AG04449 (cell line): ENCODE results near the gene C10orf62.
"Not testable (repeated sequence)": the region's sequence is repeated elsewhere in the genome, so short reads cannot be mapped to it uniquely, and the experiment has no call there.

ENCODE experiments used
- CTCF ChIA-PET: fragments of 350-600 bp; formaldehyde crosslinking; extraction: SDS; loops from one replicate; lab custom pipeline; 2021; ENCODE audit warnings: antibody characterized with exemption; lab: Yijun Ruan, JAX
- POLR2A ChIA-PET: fragments of 400-600, 350-600 bp; formaldehyde crosslinking; extraction: SDS; loops from one replicate; lab custom pipeline; 2020; ENCODE audit warnings: antibody characterized with exemption, inconsistent platforms; lab: Yijun Ruan, JAX
- DNase-seq: peaks from one replicate; pipeline ENCODE4 v3.0.0-alpha.2; 2010; ENCODE audit warnings: low read depth, low spot score
- H3K4me3 ChIP-seq: 2 replicates; pipeline ENCODE4 v1.5.1; 2011; ENCODE audit warnings: low read depth, mild to moderate bottlenecking, control low read depth, low read length
- TF ChIP-seq, protein P1 (sequence below): IDR thresholded peaks from one replicate; pipeline ENCODE4 v1.5.1; 2011; ENCODE audit warnings: mild to moderate bottlenecking, moderate library complexity, low read length, control low read depth, inconsistent platforms; ENCODE audit not compliant: insufficient read depth; ENCODE audit errors: missing control alignments

C10orf62 gene

DNA sequence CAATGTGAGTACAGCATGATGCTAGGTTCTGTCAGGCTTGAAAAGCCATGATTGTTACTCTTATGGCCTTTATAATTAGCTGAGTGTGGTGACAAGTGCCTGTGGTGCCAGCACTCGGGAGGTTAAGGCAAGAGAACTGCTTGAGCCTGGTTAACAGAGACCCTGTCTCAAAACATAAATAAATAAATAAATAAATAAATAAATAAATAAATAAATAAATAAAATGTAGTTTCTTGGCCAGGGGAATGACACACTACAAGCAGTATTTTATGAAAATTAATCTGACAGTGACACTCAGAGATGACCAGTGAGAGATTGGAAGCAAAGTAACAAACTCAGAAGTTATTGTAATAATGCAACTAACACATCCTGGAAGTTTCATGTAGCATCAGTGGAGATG is 46.1 kb downstream of the C10orf62 start:
- no peak overlapping the region for H3K4me3 ChIP-seq
- ChIA-PET CTCF (no interaction called here), POLR2A (no interaction called here)
- TF ChIP-seq, protein P1, sequence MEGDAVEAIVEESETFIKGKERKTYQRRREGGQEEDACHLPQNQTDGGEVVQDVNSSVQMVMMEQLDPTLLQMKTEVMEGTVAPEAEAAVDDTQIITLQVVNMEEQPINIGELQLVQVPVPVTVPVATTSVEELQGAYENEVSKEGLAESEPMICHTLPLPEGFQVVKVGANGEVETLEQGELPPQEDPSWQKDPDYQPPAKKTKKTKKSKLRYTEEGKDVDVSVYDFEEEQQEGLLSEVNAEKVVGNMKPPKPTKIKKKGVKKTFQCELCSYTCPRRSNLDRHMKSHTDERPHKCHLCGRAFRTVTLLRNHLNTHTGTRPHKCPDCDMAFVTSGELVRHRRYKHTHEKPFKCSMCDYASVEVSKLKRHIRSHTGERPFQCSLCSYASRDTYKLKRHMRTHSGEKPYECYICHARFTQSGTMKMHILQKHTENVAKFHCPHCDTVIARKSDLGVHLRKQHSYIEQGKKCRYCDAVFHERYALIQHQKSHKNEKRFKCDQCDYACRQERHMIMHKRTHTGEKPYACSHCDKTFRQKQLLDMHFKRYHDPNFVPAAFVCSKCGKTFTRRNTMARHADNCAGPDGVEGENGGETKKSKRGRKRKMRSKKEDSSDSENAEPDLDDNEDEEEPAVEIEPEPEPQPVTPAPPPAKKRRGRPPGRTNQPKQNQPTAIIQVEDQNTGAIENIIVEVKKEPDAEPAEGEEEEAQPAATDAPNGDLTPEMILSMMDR, result no peak
- no peak for DNase-seq

DNA sequence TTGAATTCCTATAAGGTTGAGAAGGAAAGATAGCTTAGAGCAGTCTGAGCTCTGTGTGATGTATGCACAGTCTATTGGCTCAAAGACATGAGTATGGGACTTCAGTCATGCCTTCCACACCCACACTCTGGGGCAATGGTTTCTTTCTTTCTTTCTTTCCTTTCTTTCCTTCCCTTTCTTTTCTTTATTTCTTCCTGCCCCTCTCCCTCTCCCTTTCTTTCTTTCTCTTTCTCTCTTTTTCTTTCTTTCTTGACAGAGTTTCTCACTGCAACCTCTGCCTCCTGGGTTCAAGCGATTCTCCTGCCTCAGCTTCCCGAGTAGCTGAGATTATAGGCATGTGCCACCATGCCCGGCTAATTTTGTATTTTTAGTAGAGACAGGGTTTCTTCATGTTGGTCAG is 49.6 kb downstream of the C10orf62 start:
- not testable (repeated sequence) for DNase-seq, H3K4me3 ChIP-seq
- ChIA-PET POLR2A (interaction anchor here (0.6 kb wide), 1 partner anchor 10 kb away, joined by 3 read pairs; no protein-coding TSS in a partner anchor), CTCF (interaction anchor here (0.8 kb wide), 1 partner anchor 231 kb away, joined by 3 read pairs; no protein-coding TSS in a partner anchor)

DNA sequence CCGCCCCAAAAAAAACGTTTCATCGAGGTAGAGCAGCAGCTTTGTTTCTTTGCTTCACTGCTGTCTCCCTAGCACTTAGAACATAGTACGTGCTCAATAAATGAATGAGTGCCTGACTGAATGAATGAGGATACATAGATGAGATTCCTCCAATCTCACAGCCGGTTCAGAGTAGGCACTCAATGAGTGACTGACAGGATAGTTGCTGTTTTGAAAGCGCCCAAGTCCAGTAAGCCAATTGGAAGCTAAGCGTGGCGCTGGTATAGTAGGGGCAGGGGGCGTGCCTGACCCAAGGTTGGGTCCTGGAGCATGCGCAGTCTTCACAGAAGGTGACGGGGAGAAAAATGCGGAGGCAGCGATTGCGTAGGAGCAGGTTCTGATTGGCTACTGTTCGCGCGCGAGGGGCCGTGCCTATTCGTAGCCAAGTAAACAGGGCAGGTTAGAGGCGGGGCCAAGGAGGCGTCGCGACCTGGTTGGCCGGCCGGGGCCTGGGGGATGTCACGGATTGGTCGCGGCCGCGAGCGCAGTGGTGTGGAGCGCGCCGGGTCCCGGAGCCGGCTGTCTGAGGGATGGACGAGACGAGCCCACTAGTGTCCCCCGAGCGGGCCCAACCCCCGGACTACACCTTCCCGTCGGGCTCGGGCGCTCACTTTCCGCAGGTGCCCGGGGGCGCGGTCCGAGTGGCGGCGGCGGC is 50.8 kb downstream of the C10orf62 start, which contains the start of gene PI4K2A:
Gene PI4K2A (plus strand): TSS at position 498 of the 694 bp plus-strand sequence. CDS start 72 bp downstream, at position 570.
- POLR2A ChIA-PET, result interaction anchor here (0.9 to 1.6 kb wide), 5 partner anchors 9 to 146 kb away, joined by 3 read pairs; partner anchors contain the start of gene AVPI1
- CTCF ChIA-PET, result no interaction called here

More for the DNA sequence above, 50.8 kb downstream of the C10orf62 start, which contains the start of gene PI4K2A:
- DNase-seq, result peak; percentile 92
- peak within 1 kb of the TSS; percentile 76 for H3K4me3 ChIP-seq
- TF ChIP-seq, protein P1, result no peak
